K562 (cell line): ENCODE results near the gene STMN3. TPM values are rescaled to one million over a fixed set of nuclear protein-coding genes. Genes with fewer than 3 reads are reported as not detected.
A peak's percentile ranks its signal among the peaks of the same experiment; 100 is the strongest.
"Not testable (repeated sequence)": the region's sequence is repeated elsewhere in the genome, so short reads cannot be mapped to it uniquely, and the experiment has no call there.

Source experiments
- ATAC-seq: fragments of 200-7000 bp; cut with Tn5 transposase; 3 replicates; pipeline ENCODE4 v1.9.1; 2020; ENCODE audit warnings: moderate library complexity
- BruUV-seq: library from RNA; stranded (reverse); fragments of 400-500 nt; replicated peaks from 2 replicates; lab custom pipeline; 2021; lab: Mats Ljungman, UMichigan
- CTCF ChIA-PET: fragments of 300-600 bp; formaldehyde crosslinking; extraction: SDS; loops from one replicate; lab custom pipeline; 2021; ENCODE audit warnings: low intra/inter-chr PET ratio; lab: Yijun Ruan, JAX
- POLR2A ChIA-PET: fragments of 300-600, 350-650 bp; sonication (Branson Sonifier 250); formaldehyde crosslinking; extraction: SDS; loops from one replicate; lab custom pipeline; 2021; ENCODE audit warnings: antibody characterized with exemption, inconsistent platforms; lab: Yijun Ruan, JAX
- DNase-seq, 4 experiments: peaks; one replicate each; pipeline versions ENCODE4 v3.0.0 to v3.0.0-alpha.2; 2011 to 2018; ENCODE audit warnings: low spot score in 3 of 4, mixed read lengths in 3 of 4; ENCODE audit errors: extremely low read depth in 1 of 4
- FAIRE-seq: peaks from 2 replicates; lab custom pipeline; 2011; peaks lifted over from hg19 to GRCh38; lab: Jason Lieb, UNC
- H2AFZ ChIP-seq: 2 replicates; pipeline ENCODE4 v1.6.0; 2011; ENCODE audit warnings: low read depth, low read length, control low read depth, inconsistent platforms
- H3K27ac ChIP-seq: fragments of 200-600 bp; 3 replicates; pipeline ENCODE4 v1.8.0; 2011; ENCODE audit warnings: low read depth, mild to moderate bottlenecking, control low read depth, inconsistent platforms, low read length, moderate library complexity, mixed read lengths; ENCODE audit errors: extremely low read depth
- H3K27me3 ChIP-seq, 2 experiments: fragments of 300-600 bp in 1 of 2; 2 replicates in 1 of 2; 3 replicates in 1 of 2; pipeline versions ENCODE4 v1.6.0 to v1.8.0; 2011; ENCODE audit warnings: inconsistent platforms in 2 of 2, low read length in 2 of 2, mild to moderate bottlenecking in 1 of 2, mixed read lengths in 1 of 2, moderate library complexity in 1 of 2; ENCODE audit not compliant: control insufficient read depth in 2 of 2, insufficient read depth in 2 of 2
- H3K36me3 ChIP-seq: fragments of 300-600 bp; 3 replicates; pipeline ENCODE4 v1.8.0; 2011; ENCODE audit warnings: mild to moderate bottlenecking, low read length, inconsistent platforms; ENCODE audit not compliant: control insufficient read depth, insufficient read depth
- H3K4me1 ChIP-seq, 2 experiments: fragments of 200-600 bp in 1 of 2; replicated peaks in 1 of 2; 2 replicates in 1 of 2; 3 replicates in 1 of 2; pipeline versions ENCODE4 v1.5.1 to v1.8.0; 2011; ENCODE audit warnings: inconsistent platforms in 2 of 2, low read length in 2 of 2, mild to moderate bottlenecking in 1 of 2, mixed read lengths in 1 of 2, moderate library complexity in 1 of 2; ENCODE audit not compliant: control insufficient read depth in 2 of 2, insufficient read depth in 2 of 2
- H3K4me2 ChIP-seq: 2 replicates; pipeline ENCODE4 v1.6.1; 2011; ENCODE audit warnings: low read length, control low read depth, inconsistent platforms, mixed read lengths; ENCODE audit not compliant: insufficient read depth
- H3K4me3 ChIP-seq: fragments of 200-600 bp; sonication (generic), shearing (Covaris generic); 2 replicates; pipeline ENCODE4 v1.5.1; 2016; ENCODE audit warnings: control low read depth, inconsistent platforms
- H3K79me2 ChIP-seq: fragments of 200-600 bp; 3 replicates; pipeline ENCODE4 v1.8.0; 2011; ENCODE audit warnings: low read length, inconsistent platforms; ENCODE audit not compliant: control insufficient read depth, insufficient read depth
- H3K9ac ChIP-seq, 2 experiments: 2 replicates each; pipeline versions ENCODE4 v1.6.0 to v1.6.1; 2011; ENCODE audit warnings: low read depth in 2 of 2, low read length in 2 of 2, control low read depth in 1 of 2, inconsistent platforms in 1 of 2, mild to moderate bottlenecking in 1 of 2, mixed read lengths in 1 of 2; ENCODE audit not compliant: insufficient read depth in 1 of 2
- H3K9me1 ChIP-seq: one replicate; pipeline ENCODE4 v1.6.0; 2011; ENCODE audit warnings: inconsistent platforms, mild to moderate bottlenecking, low read length, moderate library complexity; ENCODE audit not compliant: control insufficient read depth, insufficient read depth
- H3K9me3 ChIP-seq: replicated peaks from 2 replicates; pipeline ENCODE4 v1.5.1; 2011; ENCODE audit warnings: low read depth, low read length, inconsistent platforms; ENCODE audit not compliant: control insufficient read depth, insufficient read depth
- H4K20me1 ChIP-seq: replicated peaks from 2 replicates; pipeline ENCODE4 v1.6.1; 2011; ENCODE audit warnings: low read length, inconsistent platforms, mixed read lengths; ENCODE audit not compliant: control insufficient read depth, insufficient read depth
- ATF7 ChIP-seq: fragments of 450-650 bp; IDR thresholded peaks from 2 replicates; pipeline ENCODE4 v1.7.1; 2014; ENCODE audit warnings: mild to moderate bottlenecking, moderate library complexity
- BCL6 ChIP-seq: fragments of 250-450 bp; sonication (Bioruptor Pico); IDR thresholded peaks from 2 replicates; pipeline ENCODE4 v1.4.0; 2020
- CREM ChIP-seq: IDR thresholded peaks from 2 replicates; pipeline ENCODE4 v1.6.1; 2014; ENCODE audit warnings: antibody characterized with exemption, low read depth
- EZH2 ChIP-seq: IDR thresholded peaks from 2 replicates; pipeline ENCODE4 v1.6.1; 2012; ENCODE audit warnings: low read depth, mild to moderate bottlenecking, inconsistent platforms, low read length, borderline replicate concordance
- PURB ChIP-seq: sonication (generic); formaldehyde crosslinking; IDR thresholded peaks from 2 replicates; pipeline ENCODE4 v1.9.0; 2021; ENCODE audit warnings: low read depth, mild to moderate bottlenecking, missing genetic modification reagents
- RB1 ChIP-seq: fragments of 450-650 bp; IDR thresholded peaks from 2 replicates; pipeline ENCODE4 v1.6.1; 2017; ENCODE audit warnings: low read depth, mild to moderate bottlenecking
- RBFOX2 ChIP-seq: fragments of 200-400 bp; formaldehyde crosslinking; IDR thresholded peaks from 2 replicates; pipeline ENCODE4 v1.6.1; 2017; ENCODE audit warnings: low read depth, mild to moderate bottlenecking, low read length, moderate library complexity
- SOX6 ChIP-seq: fragments of 450-650 bp; IDR thresholded peaks from 2 replicates; pipeline ENCODE4 v1.6.1; 2014; ENCODE audit warnings: mild to moderate bottlenecking
- TBP ChIP-seq: optimal IDR thresholded peaks from 2 replicates; pipeline ENCODE3; 2011; ENCODE audit warnings: low read depth, low read length, improper control_type of control experiment
- TSHZ1 ChIP-seq: fragments of 250-450 bp; sonication (Bioruptor Pico); IDR thresholded peaks from 2 replicates; pipeline ENCODE4 v1.4.0; 2020; ENCODE audit warnings: mild to moderate bottlenecking, moderate library complexity
- ZNF12 ChIP-seq: sonication (generic); formaldehyde crosslinking; IDR thresholded peaks from 2 replicates; pipeline ENCODE4 v1.4.0; 2020; ENCODE audit warnings: mild to moderate bottlenecking, missing genetic modification reagents
- ZNF3 ChIP-seq: fragments of 250-450 bp; sonication (Bioruptor Pico); IDR thresholded peaks from 2 replicates; pipeline ENCODE4 v1.5.0; 2021; ENCODE audit warnings: mild to moderate bottlenecking, moderate library complexity
- WGBS: fragments of 100-300 bp; shearing (Covaris generic); methylation state at CpG from one replicate; pipeline ENCODE4 v1.1.6; 2016; ENCODE audit warnings: low coverage, mixed read lengths; ENCODE audit not compliant: insufficient coverage; ENCODE audit errors: missing lambda C conversion rate; 5-methylcytosine and 5-hydroxymethylcytosine counted together
- in situ Hi-C: fragments of 300-500 bp; cut with MboI; formaldehyde crosslinking; loops from 4 replicates; pipeline ENCODE4 v1.15.0; 2018; ENCODE audit warnings: inconsistent platforms, mixed read lengths
- intact Hi-C: fragments of 100-400 bp; cut with micrococcal nuclease; formaldehyde crosslinking; loops from 2 replicates; pipeline ENCODE4 v1.14.2; 2022
- polyA plus RNA-seq, 8 experiments: library from polyadenylated mRNA; depleted of rRNA in 4 of 8; stranded (reverse) in 5 of 8; unstranded in 3 of 8; fragments of >200 nt; fragmentation: Nextera tagmentation in 2 of 8; fragmentation: Illumina TruSeq in 1 of 8; extraction: Ambion mirVana in 2 of 8; extraction: Trizol in 1 of 8; gene quantifications; 2 replicates each; pipeline versions ENCODE4 v1.2.1 to v1.2.3, GENCODE V29; 2011 to 2014; ENCODE audit warnings: inconsistent platforms in 1 of 8, missing spikeins in 1 of 8
- total RNA-seq, 7 experiments: library from RNA; depleted of rRNA in 6 of 7; stranded (reverse); fragments of >200 nt in 6 of 7; fragmentation: Illumina TruSeq in 2 of 7; extraction: Trizol in 2 of 7; gene quantifications; 2 replicates each; pipeline versions ENCODE4 v1.2.1 to v1.2.3, GENCODE V29; 2011 to 2021; ENCODE audit warnings: low replicate concordance in 1 of 7

STMN3 gene
- total and polyA plus RNA-seq, 9 of the 15 experiments (the other 6 are each of a cell fraction or from before 2014, with no cell fraction given), result 0.70 to 65.6 (median 29.4) TPM

GRCh38 chr20:63641146-63641791 is 12.0 kb downstream of the STMN3 start (continued):
- TF ChIP-seq RB1, result 0 out of 2 replicates have a peak, but pooled peaks have one; percentile 13
- TF ChIP-seq, all 486 proteins: peak for 1

GRCh38 chr20:63640686-63641085 is 12.5 kb downstream of the STMN3 start:
- H3K4me3 ChIP-seq, H3K9me3 ChIP-seq, DNase-seq, CTCF ChIA-PET, ATAC-seq, FAIRE-seq, H3K27me3 ChIP-seq, POLR2A ChIA-PET, H3K9ac ChIP-seq, in situ Hi-C loops, H2AFZ ChIP-seq, H4K20me1 ChIP-seq, H3K9me1 ChIP-seq, H3K79me2 ChIP-seq, H3K27ac ChIP-seq, BruUV-seq, H3K4me2 ChIP-seq, intact Hi-C loops, H3K36me3 ChIP-seq: not testable (repeated sequence)
- WGBS, result 90% methylated on average over 2 of the region's 17 CpGs
- H3K4me1 ChIP-seq, result peaks cover 0 to 52% of the 10 kb centered on the region in 2 experiments; a peak in 3 of 5 replicates

- POLR2A ChIA-PET, result no interaction called here
- no peak for DNase-seq
- Histone ChIP-seq H3K4me2 (no peak overlapping the region), H3K9me1 (no peaks in the 10 kb centered on the region), H3K27me3 (no peaks in the 10 kb centered on the region), H3K4me3 (no peak overlapping the region), H3K27ac (no peak overlapping the region), H2AFZ (no peak overlapping the region), H3K9ac (no peak overlapping the region), H3K36me3 (peaks cover 5% of the 10 kb centered on the region; the same call in 1 of the 3 replicates), H3K79me2 (no peaks in the 10 kb centered on the region), H3K9me3 (no peaks in the 10 kb centered on the region), H3K4me1 (peaks cover 0 to 52% of the 10 kb centered on the region in 2 experiments; a peak in 3 of 5 replicates), H4K20me1 (no peaks in the 10 kb centered on the region)
- BruUV-seq, result TSS peak; percentile 72
- FAIRE-seq, result no peak
- intact Hi-C loops (no loop called here), in situ Hi-C loops (no loop called here)
- 98% methylated on average over 6 of the region's 8 CpGs for WGBS
- CTCF ChIA-PET, result no interaction called here
- ATAC-seq, result no peak
- no peak for TF ChIP-seq ATF7
- no peak for TF ChIP-seq BCL6 (CRISPR knock-in tag)
- no peak for TF ChIP-seq ZNF3 (CRISPR knock-in tag)
- TF ChIP-seq PURB, result no peak
- TF ChIP-seq TBP, result no peak
- TF ChIP-seq TSHZ1 (CRISPR knock-in tag), result no peak
- no peak for TF ChIP-seq ZNF12 (CRISPR knock-in tag)
- TF ChIP-seq CREM, result no peak
- no peak for TF ChIP-seq RBFOX2
- TF ChIP-seq EZH2, result no peak
- no peak for TF ChIP-seq SOX6
These were observed 13.1 kb downstream of the STMN3 start for GRCh38 chr20:63640086-63640485.
